HG03139 (cell line): ENCODE measurements around the gene MBOAT2.

ENCODE experiments used
- ATAC-seq: cut with Tn5 transposase; IDR thresholded peaks from one replicate; pipeline ENCODE4 v1.9.1; 2021; ENCODE audit not compliant: unreplicated experiment

The MBOAT2 gene

GRCh38 chr2:9018109-9018508 is 14.6 kb upstream of the MBOAT2 start:
- no peak for ATAC-seq

GRCh38 chr2:9017411-9017810 is 13.9 kb upstream of the MBOAT2 start:
- no peak for ATAC-seq

GRCh38 chr2:9015998-9016397 is 12.5 kb upstream of the MBOAT2 start:
- ATAC-seq, result no peak

GRCh38 chr2:9013403-9013802 is 9.9 kb upstream of the MBOAT2 start:
- no peak for ATAC-seq

GRCh38 chr2:9010866-9011265 is 7.4 kb upstream of the MBOAT2 start:
- ATAC-seq, result no peak

- no peak for ATAC-seq
These were observed 5.6 kb upstream of the MBOAT2 start for GRCh38 chr2:9008951-9009664.

GRCh38 chr2:9006368-9006767 is 2.9 kb upstream of the MBOAT2 start:
- ATAC-seq, result no peak

- no peak for ATAC-seq
These were observed 1.1 kb upstream of the MBOAT2 start for GRCh38 chr2:9004338-9005204.

- no peak for ATAC-seq
These were observed 193 bp downstream of the MBOAT2 start for GRCh38 chr2:9003366-9003615.

- ATAC-seq, result no peak
These were observed 683 bp downstream of the MBOAT2 start for GRCh38 chr2:9002637-9003365.

GRCh38 chr2:9002313-9002636 is 1.2 kb downstream of the MBOAT2 start:
- no peak for ATAC-seq

- ATAC-seq, result no peak
These were observed 1.7 kb downstream of the MBOAT2 start for GRCh38 chr2:9001778-9002177.

GRCh38 chr2:9001229-9001628 is 2.3 kb downstream of the MBOAT2 start:
- ATAC-seq, result no peak

- ATAC-seq, result no peak
These were observed 3.0 kb downstream of the MBOAT2 start for GRCh38 chr2:9000442-9000841.

GRCh38 chr2:8999797-9000196 is 3.7 kb downstream of the MBOAT2 start:
- ATAC-seq, result no peak

GRCh38 chr2:8999102-8999446 is 4.4 kb downstream of the MBOAT2 start:
- ATAC-seq, result no peak

GRCh38 chr2:8998418-8999101 is 4.9 kb downstream of the MBOAT2 start:
- ATAC-seq, result no peak

- ATAC-seq, result no peak
These were observed 5.9 kb downstream of the MBOAT2 start for GRCh38 chr2:8997631-8998030.

GRCh38 chr2:8997108-8997507 is 6.4 kb downstream of the MBOAT2 start:
- no peak for ATAC-seq

- ATAC-seq, result no peak
These were observed 7.5 kb downstream of the MBOAT2 start for GRCh38 chr2:8996006-8996405.

GRCh38 chr2:8994386-8994785 is 9.1 kb downstream of the MBOAT2 start:
- ATAC-seq, result no peak

- no peak for ATAC-seq
These were observed 9.6 kb downstream of the MBOAT2 start for GRCh38 chr2:8993902-8994278.
